Measurements from ENCODE around the gene CHURC1. TPM values are rescaled to one million over a fixed set of nuclear protein-coding genes. Genes with fewer than 3 reads are reported as not detected.

Gene CHURC1
- 10 to 100 TPM; 49.3 to 57.9 TPM for total RNA-seq

DNA sequence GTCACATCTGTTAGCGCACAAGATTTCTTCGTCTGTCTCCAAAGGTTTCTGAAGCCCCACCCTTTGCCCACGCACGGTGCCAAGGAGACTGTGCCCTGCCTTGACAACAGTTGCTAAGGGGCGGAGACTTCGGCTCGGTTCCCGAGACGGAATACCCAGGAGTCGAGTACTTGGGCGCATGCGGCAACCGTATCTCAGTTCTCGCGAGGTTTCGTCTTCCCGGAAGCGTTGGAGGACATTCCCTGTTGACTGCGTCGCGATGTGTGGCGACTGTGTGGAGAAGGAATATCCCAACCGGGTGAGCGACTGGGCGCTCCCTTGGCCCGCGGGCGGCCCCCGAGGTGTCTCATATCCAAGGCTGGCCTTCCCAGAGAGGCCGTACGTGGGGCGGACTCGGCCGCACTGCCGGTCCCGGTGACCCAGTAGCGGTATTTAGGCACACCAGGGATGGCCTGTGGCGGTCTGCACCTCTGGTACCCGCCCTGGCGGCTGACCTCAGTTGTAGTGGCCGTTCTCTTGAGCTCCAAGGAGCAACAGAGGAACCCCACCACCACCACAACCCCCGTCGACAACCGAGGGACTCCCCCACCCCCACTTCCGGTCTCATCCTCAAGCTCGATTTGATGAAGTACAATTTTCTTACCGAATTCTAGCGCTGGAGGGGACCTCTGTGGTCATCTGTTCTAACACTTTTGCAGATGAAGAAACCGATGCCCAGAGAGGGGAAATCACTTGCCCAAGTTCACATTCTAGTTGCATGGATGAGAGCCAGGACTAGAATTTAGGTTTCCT lies at the start of gene CHURC1:
TSS of gene CHURC1 (plus strand) at position 219 of the 792 bp plus-strand sequence. CDS start at position 260, 41 bp downstream.
- Mint-ChIP-seq H3K4me1 (peaks cover 44% of the 10 kb centered on the region), H3K4me3 (peak within 1 kb of the TSS; percentile 78), H3K9me3 (ENCODE audit: low read depth) (no peaks in the 10 kb centered on the region), H3K27me3 (peaks cover 17% of the 10 kb centered on the region), H3K36me3 (peaks cover 22% of the 10 kb centered on the region), H3K27ac (peak within 1 kb of the TSS; percentile 91)
- CTCF ChIA-PET = interaction anchor here (0.8 to 2.2 kb wide), 10 partner anchors 10 to 153 kb away, joined by 3 to 13 read pairs (median 5); partner anchors contain the start of gene FNTB
- ATAC-seq (peak; percentile 98), DNase-seq (peak; percentile 98)

DNA sequence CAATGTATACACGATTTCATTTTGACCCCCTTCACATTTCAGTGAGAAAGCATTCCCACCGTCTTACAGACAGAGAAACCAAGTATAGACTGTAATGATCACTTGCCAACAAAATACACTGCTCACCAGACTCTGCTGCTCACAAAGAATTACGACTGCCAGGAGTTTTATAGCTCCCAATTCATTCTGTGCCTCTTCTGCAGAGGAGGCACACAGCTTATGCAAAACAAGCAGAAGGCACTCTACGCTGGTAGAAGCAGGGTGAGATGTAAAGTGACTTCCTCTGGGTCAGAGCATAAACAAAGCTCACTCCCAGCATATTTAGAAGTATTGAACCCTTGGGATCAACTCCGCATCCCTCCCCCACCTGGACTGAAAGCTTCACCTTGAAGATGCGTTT lies 49.1 kb upstream of the CHURC1 start:
- CTCF ChIA-PET = no interaction called here
- no peaks in the 10 kb centered on the region for H3K9me3 Mint-ChIP-seq (ENCODE audit: low read depth)
- H3K4me3 Mint-ChIP-seq = no peak overlapping the region
- ATAC-seq (no peak), DNase-seq (no peak)
- H3K4me1 Mint-ChIP-seq = no peaks in the 10 kb centered on the region
- H3K27ac Mint-ChIP-seq = no peak overlapping the region
- peaks cover 49% of the 10 kb centered on the region for H3K27me3 Mint-ChIP-seq
- no peaks in the 10 kb centered on the region for H3K36me3 Mint-ChIP-seq

GRCh38 chr14:64865992-64866391 lies 48.3 kb upstream of the CHURC1 start:
- Mint-ChIP-seq H3K27me3 (peaks cover 52% of the 10 kb centered on the region), H3K27ac (no peak overlapping the region), H3K4me1 (no peaks in the 10 kb centered on the region), H3K9me3 (ENCODE audit: low read depth) (no peaks in the 10 kb centered on the region), H3K4me3 (no peak overlapping the region), H3K36me3 (no peaks in the 10 kb centered on the region)
- ATAC-seq = no peak
- no peak for DNase-seq
- CTCF ChIA-PET = no interaction called here

- CTCF ChIA-PET = no interaction called here
- Mint-ChIP-seq H3K4me3 (no peak overlapping the region), H3K36me3 (no peaks in the 10 kb centered on the region), H3K4me1 (no peaks in the 10 kb centered on the region), H3K9me3 (ENCODE audit: low read depth) (no peaks in the 10 kb centered on the region), H3K27me3 (peaks cover 51% of the 10 kb centered on the region), H3K27ac (no peak overlapping the region)
- ATAC-seq (no peak), DNase-seq (no peak)
Observed at GRCh38 chr14:64867182-64867581, 47.1 kb upstream of the CHURC1 start.

GRCh38 chr14:64868379-64868778 lies 45.9 kb upstream of the CHURC1 start:
- DNase-seq (no peak), ATAC-seq (no peak)
- H3K9me3 Mint-ChIP-seq (ENCODE audit: low read depth) = no peaks in the 10 kb centered on the region
- no peak overlapping the region for H3K4me3 Mint-ChIP-seq
- CTCF ChIA-PET = no interaction called here
- no peaks in the 10 kb centered on the region for H3K4me1 Mint-ChIP-seq
- no peak overlapping the region for H3K27ac Mint-ChIP-seq
- H3K27me3 Mint-ChIP-seq = peaks cover 57% of the 10 kb centered on the region
- H3K36me3 Mint-ChIP-seq = no peaks in the 10 kb centered on the region

DNA sequence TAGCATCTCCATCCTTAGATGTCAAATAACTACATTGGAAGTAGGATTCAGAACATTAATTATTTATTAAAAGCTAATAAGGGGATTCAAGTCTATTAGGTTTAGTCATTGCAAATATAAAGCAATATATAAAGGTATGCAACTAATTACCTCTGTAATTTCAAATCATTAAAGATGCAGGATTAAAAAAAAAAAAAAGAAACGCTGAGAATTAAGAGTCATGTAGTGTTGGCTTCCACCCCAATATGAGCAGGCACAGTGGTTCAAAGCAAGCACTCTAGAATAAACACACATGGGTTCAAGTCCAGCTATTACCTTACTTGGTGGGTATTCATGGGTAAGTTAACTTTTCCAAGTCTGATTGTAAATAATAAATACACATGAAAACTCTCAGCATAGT lies 45.4 kb upstream of the CHURC1 start:
- no peak overlapping the region for H3K27ac Mint-ChIP-seq
- CTCF ChIA-PET = no interaction called here
- ATAC-seq (no peak), DNase-seq (no peak)
- no peak overlapping the region for H3K4me3 Mint-ChIP-seq
- H3K9me3 Mint-ChIP-seq (ENCODE audit: low read depth) = no peaks in the 10 kb centered on the region
- no peaks in the 10 kb centered on the region for H3K36me3 Mint-ChIP-seq
- H3K4me1 Mint-ChIP-seq = no peaks in the 10 kb centered on the region
- peaks cover 56% of the 10 kb centered on the region for H3K27me3 Mint-ChIP-seq

GRCh38 chr14:64870160-64870559 lies 44.1 kb upstream of the CHURC1 start:
- Mint-ChIP-seq H3K4me1 (no peaks in the 10 kb centered on the region), H3K27me3 (peaks cover 62% of the 10 kb centered on the region), H3K27ac (no peak overlapping the region), H3K36me3 (no peaks in the 10 kb centered on the region), H3K9me3 (ENCODE audit: low read depth) (no peaks in the 10 kb centered on the region), H3K4me3 (no peak overlapping the region)
- CTCF ChIA-PET = interaction anchor here (1.1 kb wide), 1 partner anchor 21 kb away, joined by 3 read pairs; no protein-coding TSS in a partner anchor
- DNase-seq (no peak), ATAC-seq (no peak)

GRCh38 chr14:64871344-64871743 lies 42.9 kb upstream of the CHURC1 start:
- ATAC-seq = no peak
- Mint-ChIP-seq H3K27me3 (peaks cover 69% of the 10 kb centered on the region), H3K9me3 (ENCODE audit: low read depth) (no peaks in the 10 kb centered on the region), H3K36me3 (no peaks in the 10 kb centered on the region), H3K4me1 (no peaks in the 10 kb centered on the region), H3K27ac (no peak overlapping the region), H3K4me3 (no peak overlapping the region)
- DNase-seq = no peak
- CTCF ChIA-PET = interaction anchor here (0.6 kb wide), 1 partner anchor 147 kb away, joined by 3 read pairs; no protein-coding TSS in a partner anchor

DNA sequence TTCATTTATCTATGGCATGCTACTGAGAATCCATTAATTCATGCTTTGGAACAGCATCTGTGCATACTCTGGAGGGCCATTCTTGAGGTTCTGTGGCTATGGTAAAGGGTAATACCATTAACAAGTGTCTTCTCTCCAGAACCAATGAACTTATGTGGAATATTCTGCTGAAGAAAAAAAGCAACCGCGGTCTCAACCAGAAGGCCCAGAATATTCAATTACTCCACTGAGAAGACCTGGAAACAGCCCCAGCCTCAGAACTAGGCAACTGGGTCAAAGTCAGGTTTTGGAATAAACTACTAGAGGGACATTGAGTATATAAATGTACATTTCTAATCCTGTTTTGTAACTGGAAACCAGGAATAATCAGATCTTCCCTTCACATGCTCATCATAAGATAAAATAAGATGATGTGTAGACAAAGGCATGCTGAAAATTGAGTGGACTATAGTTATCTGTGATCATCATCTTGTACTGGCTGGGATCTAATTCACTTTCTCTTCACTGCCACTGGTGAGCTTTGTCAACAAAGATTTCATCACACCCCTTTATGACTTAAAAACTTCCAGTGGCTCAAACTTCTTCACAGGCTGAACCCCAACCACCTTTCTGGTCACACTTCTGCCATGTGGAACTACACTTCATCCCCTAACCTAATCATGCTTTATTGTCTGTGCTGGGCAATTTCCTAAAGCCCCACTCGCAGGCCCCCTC lies 40.6 kb upstream of the CHURC1 start:
- DNase-seq = no peak

GRCh38 chr14:64875350-64875749 lies 38.9 kb upstream of the CHURC1 start:
- Mint-ChIP-seq H3K4me3 (no peak overlapping the region), H3K27me3 (peaks cover 79% of the 10 kb centered on the region), H3K27ac (no peak overlapping the region), H3K4me1 (no peaks in the 10 kb centered on the region), H3K9me3 (ENCODE audit: low read depth) (no peaks in the 10 kb centered on the region), H3K36me3 (no peaks in the 10 kb centered on the region)
- no peak for DNase-seq
- CTCF ChIA-PET = no interaction called here
- ATAC-seq = no peak

More for the DNA sequence above, 40.6 kb upstream of the CHURC1 start:
- no peak overlapping the region for H3K27ac Mint-ChIP-seq
- ATAC-seq = no peak
- CTCF ChIA-PET = no interaction called here
- H3K9me3 Mint-ChIP-seq (ENCODE audit: low read depth) = no peaks in the 10 kb centered on the region
- H3K4me3 Mint-ChIP-seq = no peak overlapping the region
- no peaks in the 10 kb centered on the region for H3K4me1 Mint-ChIP-seq
- H3K27me3 Mint-ChIP-seq = peaks cover 78% of the 10 kb centered on the region
- no peaks in the 10 kb centered on the region for H3K36me3 Mint-ChIP-seq

DNA sequence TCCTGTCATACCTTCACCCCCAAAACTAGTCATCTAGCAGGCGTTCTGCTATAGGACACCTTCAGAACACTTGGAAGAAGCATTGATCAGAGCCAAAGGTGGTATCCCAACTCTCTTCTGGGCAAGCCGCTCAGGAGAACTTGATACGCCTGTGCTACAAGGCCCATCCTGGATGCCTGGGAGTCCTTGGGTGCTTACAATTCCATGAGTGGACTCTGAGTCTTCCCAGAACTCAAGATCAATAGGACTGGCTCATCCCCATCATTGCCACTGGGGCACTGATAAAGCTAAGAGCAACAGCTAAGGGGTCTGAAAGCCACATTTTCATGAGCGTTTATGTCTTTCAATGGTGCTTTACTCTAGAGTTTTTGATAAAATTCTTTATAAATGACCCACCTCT lies 36.4 kb upstream of the CHURC1 start:
- H3K36me3 Mint-ChIP-seq = no peaks in the 10 kb centered on the region
- H3K27me3 Mint-ChIP-seq = peaks cover 79% of the 10 kb centered on the region
- H3K4me3 Mint-ChIP-seq = no peak overlapping the region
- no peak overlapping the region for H3K27ac Mint-ChIP-seq
- peaks cover 13% of the 10 kb centered on the region for H3K4me1 Mint-ChIP-seq
- no peaks in the 10 kb centered on the region for H3K9me3 Mint-ChIP-seq (ENCODE audit: low read depth)
- CTCF ChIA-PET = interaction anchor here (0.7 to 5.6 kb wide), 4 partner anchors 13 to 54 kb away, joined by 3 to 42 read pairs (median 3); no protein-coding TSS in a partner anchor
- DNase-seq = no peak
- no peak for ATAC-seq

DNA sequence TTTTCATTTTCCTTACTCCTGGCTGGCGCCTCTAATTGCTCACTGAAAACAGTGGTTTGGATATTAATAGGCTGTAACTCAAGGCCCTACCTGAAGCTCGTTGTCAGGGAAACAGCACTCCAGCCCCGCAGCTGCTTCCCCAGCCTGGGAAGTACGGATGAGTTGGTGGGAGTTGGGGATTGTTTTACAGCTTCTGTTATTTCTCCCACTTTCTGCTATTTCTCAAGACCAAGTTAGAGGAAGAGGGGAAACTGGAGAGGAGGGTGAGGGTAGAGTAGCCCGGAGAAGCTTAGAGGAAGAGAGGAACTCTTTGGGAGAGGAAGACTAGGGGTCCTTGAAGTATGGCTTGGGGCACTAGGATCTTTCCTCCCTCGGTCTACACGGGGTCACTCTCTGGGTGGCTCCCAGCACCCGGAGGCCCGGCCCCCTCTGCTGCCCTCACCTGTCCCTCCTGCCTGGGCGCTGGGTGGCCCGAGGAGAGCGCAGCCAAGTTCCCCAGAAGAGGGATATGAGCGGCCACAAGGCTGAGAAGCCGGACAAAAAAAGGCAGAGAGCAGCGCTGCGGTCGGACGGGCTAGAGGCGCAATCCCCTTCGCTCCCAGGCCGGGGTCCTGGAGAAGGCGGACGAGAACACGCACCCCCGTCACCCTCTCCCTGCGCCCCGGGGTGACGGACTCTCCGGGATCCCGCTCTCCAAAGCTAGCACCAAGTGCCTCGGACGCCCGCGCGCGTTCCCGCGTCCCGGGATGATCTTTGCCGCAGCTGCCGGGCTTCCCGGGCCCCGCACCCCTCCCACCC lies 35.2 kb upstream of the CHURC1 start:
- DNase-seq (no peak), ATAC-seq (no peak)
- Mint-ChIP-seq H3K36me3 (no peaks in the 10 kb centered on the region), H3K4me1 (peaks cover 13% of the 10 kb centered on the region), H3K9me3 (ENCODE audit: low read depth) (no peaks in the 10 kb centered on the region), H3K27me3 (peaks cover 79% of the 10 kb centered on the region), H3K27ac (no peak overlapping the region), H3K4me3 (no peak overlapping the region)
- CTCF ChIA-PET = interaction anchor here (1.2 to 5.6 kb wide), 3 partner anchors 12 to 56 kb away, joined by 4 to 42 read pairs (median 24); no protein-coding TSS in a partner anchor

GRCh38 chr14:64879635-64880220 lies 34.5 kb upstream of the CHURC1 start, which contains the start of gene SPTB:
Gene SPTB, minus strand, starts transcription at chr14:64879907. Its CDS starts 56,813 bp downstream, at chr14:64823094.
- CTCF ChIA-PET = interaction anchor here (0.7 to 5.6 kb wide), 6 partner anchors 11 to 108 kb away, joined by 3 to 42 read pairs (median 4); no protein-coding TSS in a partner anchor
- H3K36me3 Mint-ChIP-seq = no peaks in the 10 kb centered on the region

More at GRCh38 chr14:64879635-64880220, 34.5 kb upstream of the CHURC1 start, which contains the start of gene SPTB:
- Mint-ChIP-seq H3K4me3 (peak within 1 kb of the TSS; percentile 73), H3K27ac (no peak within 1 kb of the TSS), H3K9me3 (ENCODE audit: low read depth) (no peaks in the 10 kb centered on the region), H3K27me3 (peaks cover 80% of the 10 kb centered on the region), H3K4me1 (peaks cover 13% of the 10 kb centered on the region)
- peak; percentile 67 for DNase-seq
- ATAC-seq = peak; percentile 81

All from activated CD8-positive, alpha-beta memory T cell treated with anti-CD3 and anti-CD28 coated beads, Interleukin-2, amount 10 ng/mL, durations not matched to agents 7 days and 5 days (primary cell).